Epithelial cell of proximal tubule (primary cell): Measurements from ENCODE around the gene TMEM184B. TPM values are rescaled to one million over a fixed set of nuclear protein-coding genes. Genes with fewer than 3 reads are reported as not detected.

Experiments used
- DNase-seq: peaks from one replicate; pipeline ENCODE4 v3.0.0-alpha.2; 2011; ENCODE audit warnings: low read depth
- H3K4me3 ChIP-seq: 2 replicates; pipeline ENCODE4 v1.5.1; 2011; ENCODE audit warnings: low read depth, mild to moderate bottlenecking, low read length
- total RNA-seq: library from RNA; depleted of rRNA; stranded (reverse); fragments of >200 nt; gene quantifications from 2 replicates; pipeline ENCODE4 v1.2.3, GENCODE V29; 2015
- TF ChIP-seq, protein P1 (sequence below): conservative IDR thresholded peaks from 2 replicates; pipeline ENCODE4 v1.5.1; 2012; ENCODE audit warnings: low read depth, mild to moderate bottlenecking, low read length

TMEM184B gene
- total RNA-seq, 1 donor from 2014 or later = 90.2 TPM

DNA sequence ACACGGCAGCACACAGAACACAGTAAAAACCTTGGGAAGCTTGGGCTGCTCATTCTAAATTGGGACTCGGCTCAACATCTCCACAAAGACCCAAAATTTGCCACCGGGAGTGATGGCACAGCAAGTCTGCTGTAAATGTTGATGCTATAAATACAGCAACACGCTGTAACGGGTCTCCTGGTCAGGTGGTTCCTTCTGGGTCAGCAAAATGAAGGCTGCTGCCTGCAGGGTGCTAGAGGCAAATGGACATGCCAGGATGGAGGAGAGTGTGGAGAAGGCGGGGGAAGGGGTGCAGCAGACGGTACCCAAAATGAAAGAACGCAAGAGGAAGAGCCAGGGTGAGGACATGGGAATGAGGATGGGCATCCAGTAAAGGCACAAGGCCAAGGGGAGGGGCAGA is 40.6 kb downstream of the TMEM184B start:
- H3K4me3 ChIP-seq = no peak overlapping the region
- no peak for DNase-seq
- TF ChIP-seq, protein P1, sequence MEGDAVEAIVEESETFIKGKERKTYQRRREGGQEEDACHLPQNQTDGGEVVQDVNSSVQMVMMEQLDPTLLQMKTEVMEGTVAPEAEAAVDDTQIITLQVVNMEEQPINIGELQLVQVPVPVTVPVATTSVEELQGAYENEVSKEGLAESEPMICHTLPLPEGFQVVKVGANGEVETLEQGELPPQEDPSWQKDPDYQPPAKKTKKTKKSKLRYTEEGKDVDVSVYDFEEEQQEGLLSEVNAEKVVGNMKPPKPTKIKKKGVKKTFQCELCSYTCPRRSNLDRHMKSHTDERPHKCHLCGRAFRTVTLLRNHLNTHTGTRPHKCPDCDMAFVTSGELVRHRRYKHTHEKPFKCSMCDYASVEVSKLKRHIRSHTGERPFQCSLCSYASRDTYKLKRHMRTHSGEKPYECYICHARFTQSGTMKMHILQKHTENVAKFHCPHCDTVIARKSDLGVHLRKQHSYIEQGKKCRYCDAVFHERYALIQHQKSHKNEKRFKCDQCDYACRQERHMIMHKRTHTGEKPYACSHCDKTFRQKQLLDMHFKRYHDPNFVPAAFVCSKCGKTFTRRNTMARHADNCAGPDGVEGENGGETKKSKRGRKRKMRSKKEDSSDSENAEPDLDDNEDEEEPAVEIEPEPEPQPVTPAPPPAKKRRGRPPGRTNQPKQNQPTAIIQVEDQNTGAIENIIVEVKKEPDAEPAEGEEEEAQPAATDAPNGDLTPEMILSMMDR = no peak

DNA sequence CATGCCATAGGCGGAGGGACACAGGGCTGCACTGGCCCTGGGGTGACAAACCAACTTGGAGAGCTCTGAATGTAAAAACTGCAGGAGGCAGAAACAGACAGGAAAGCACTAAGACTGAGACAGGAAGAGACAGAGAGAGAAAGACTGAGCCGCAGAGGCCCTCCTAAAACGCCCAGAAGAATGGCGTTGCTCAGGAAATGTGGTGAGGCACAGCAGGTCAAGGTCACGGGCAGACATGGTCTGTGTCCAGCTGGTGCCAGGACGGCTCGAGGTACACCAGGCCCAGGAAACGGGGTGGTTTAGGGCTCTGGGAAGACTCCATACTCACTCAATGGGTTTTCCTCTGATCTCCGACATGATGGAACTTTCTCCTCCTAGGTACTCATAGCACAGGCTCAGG is 41.9 kb downstream of the TMEM184B start:
- no peak for DNase-seq
- H3K4me3 ChIP-seq = no peak overlapping the region
- TF ChIP-seq, protein P1 = no peak

DNA sequence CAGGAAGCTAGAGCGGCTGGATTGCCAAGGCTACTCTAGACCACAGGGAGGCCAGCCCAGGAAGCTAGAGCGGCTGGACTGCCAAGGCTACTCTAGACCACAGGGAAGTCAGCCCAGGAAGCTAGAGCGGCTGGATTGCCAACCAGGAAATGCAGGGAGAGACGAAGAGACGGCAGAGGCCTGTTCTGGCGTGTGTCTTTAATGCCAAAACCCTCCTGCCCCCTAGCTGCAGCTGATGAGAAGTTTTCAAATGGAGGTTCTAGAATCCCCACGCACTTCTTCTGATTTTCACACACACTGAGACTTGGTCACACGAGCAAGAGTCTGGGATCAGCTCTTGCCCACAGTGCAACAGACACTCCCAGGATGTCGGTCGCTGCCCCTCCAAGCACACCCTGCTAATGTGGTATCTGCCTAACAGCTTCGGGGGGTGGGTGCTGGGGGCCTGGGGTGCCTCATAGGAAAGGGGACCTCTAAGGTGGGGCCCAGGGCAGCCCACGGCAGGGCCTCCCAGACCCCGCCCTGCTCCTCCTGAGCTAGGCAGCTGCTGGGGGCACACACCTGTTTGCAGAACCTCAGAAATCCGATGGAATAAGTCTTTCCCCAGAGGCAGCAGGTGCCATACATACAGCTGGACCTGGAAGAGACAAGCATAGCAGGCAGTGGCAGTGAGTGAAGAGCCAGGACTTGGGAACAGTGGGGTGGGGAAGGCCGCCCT is 42.5 kb downstream of the TMEM184B start:
- DNase-seq = no peak
- no peak overlapping the region for H3K4me3 ChIP-seq
- TF ChIP-seq, protein P1 = peak; percentile 53

DNA sequence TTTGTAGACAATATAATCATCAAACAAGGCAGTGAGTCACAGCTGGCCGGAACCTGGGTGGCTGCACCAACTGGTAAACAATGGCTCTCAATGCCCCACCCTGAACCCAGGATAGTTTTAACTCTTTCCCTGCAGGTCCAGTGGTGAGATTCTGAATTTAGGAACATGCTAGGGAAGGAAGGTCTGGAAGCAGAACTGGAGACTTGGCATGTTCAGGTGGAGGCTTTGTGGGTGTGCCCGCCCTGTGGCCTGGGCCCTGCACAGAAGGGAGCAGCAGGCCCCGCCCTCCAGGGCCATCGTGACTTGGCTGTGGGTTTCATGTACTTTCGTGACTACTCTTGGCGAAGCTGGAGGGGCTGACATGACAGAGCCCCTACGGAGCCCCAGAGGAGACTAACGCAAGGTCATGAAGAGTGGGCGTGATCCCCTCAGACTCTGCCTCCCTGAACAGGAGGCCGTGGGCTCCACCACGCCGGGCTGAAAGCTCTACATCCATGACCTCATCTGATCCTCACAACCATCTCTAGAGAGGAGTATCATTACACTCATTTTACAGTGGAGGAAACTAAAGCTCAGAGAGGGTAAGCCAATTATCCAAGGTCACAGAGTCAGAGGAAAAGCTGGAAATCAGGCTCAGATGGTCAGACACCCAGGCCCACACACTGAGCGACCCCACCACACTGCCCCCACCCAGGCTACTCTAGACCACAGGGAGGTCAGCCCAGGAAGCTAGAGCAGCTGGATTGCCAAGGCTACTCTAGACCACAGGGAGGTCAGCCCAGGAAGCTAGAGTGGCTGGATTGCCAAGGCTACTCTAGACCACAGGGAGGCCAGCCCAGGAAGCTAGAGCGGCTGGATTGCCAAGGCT is 43.7 kb downstream of the TMEM184B start:
- TF ChIP-seq, protein P1 = no peak
- no peak overlapping the region for H3K4me3 ChIP-seq
- no peak for DNase-seq

DNA sequence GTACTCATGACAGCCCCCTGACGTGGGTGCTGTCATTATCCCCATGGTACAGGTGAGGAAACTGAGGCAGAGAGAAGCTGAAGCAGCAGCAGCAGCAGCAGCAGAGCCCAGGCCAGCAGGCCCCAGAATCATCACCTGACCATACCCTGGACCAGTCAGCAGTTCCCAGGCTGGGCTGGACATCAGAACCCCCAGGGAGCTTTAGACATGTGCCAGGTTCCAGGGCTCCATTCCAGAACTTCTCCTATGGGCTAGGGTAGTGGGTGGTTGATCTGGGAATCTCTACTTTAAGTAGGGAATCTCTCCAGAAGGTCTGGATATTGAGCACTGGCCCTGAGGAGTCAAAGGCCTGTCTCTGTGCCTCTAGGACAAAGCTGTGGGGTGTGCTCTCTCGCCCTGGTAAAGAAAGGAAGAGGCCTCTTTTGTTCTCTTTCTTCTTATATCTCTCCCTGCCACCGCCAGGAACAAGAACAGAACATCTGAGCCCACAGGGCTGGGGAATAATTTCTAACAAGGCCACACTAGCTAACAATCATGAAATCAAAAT is 44.4 kb downstream of the TMEM184B start:
- TF ChIP-seq, protein P1 = no peak
- DNase-seq = no peak
- H3K4me3 ChIP-seq = no peak overlapping the region

DNA sequence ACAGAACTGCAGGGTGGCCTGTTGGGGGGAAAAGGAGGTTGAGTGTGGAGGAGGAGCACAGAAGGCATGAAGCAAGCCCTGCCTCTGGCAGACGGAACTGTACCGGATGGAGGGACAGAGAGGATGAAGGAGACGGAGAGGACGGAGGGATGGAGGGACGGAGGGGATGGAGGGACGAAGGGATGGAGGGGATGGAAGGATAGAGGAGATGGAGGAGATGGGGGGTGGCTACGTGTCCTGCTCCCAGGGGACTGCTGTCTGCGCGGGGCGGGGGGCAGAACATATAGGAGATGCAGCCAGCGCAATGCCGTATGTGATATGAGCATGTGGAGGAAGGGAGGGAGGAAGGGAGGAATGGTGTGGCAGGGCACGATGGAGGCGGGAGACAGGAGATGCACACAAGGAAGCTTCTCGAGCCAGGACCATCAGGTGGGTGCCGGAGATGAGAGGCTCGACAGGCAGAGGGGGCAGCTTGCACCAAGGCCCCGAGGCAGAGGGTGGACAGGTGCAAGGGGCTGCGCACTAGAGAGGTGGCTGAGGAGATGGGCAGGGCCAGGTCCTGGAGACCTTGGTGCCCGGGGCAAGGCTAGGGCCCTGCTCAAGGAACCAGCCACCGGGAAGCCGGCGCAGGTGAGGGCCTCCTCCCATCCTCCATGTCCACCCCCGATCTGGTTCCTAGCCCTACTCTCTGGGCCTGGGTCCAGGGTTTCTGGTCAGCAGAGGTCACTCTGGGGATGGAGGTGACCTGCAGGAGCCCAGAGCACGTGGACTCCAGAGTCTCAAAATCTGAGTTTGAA is 45.8 kb downstream of the TMEM184B start:
- no peak for DNase-seq
- H3K4me3 ChIP-seq = no peak overlapping the region
- TF ChIP-seq, protein P1 = no peak
